Mesothelial cell of epicardium (in vitro differentiated cells): ENCODE data around the gene TIGD7. TPM values are rescaled to one million over a fixed set of nuclear protein-coding genes. Genes with fewer than 3 reads are reported as not detected.
A peak's percentile ranks its signal among the peaks of the same experiment; 100 is the strongest.

Source experiments
- DNase-seq, 2 experiments: peaks; one replicate each; pipeline ENCODE4 v3.0.0; 2021; ENCODE audit warnings: low spot score in 2 of 2; ENCODE audit not compliant: unreplicated experiment in 2 of 2
- H3K27ac Mint-ChIP-seq: 2 replicates; pipeline ENCODE4 v1.8.0; 2021; ENCODE audit warnings: mixed read lengths
- H3K27me3 Mint-ChIP-seq: 2 replicates; pipeline ENCODE4 v1.8.0; 2021; ENCODE audit warnings: low read depth, mixed read lengths
- H3K36me3 Mint-ChIP-seq: 2 replicates; pipeline ENCODE4 v1.8.0; 2021; ENCODE audit warnings: mixed read lengths
- H3K4me1 Mint-ChIP-seq: 2 replicates; pipeline ENCODE4 v1.8.0; 2021; ENCODE audit warnings: mixed read lengths
- H3K4me3 Mint-ChIP-seq: 2 replicates; pipeline ENCODE4 v1.8.0; 2021; ENCODE audit warnings: mild to moderate bottlenecking, moderate library complexity, mixed read lengths
- H3K9me3 Mint-ChIP-seq: 2 replicates; pipeline ENCODE4 v1.8.0; 2021; ENCODE audit warnings: mixed read lengths
- total RNA-seq: library from RNA; stranded (reverse); gene quantifications from 3 replicates; pipeline ENCODE4 v1.2.1, GENCODE V29; 2021
- TF ChIP-seq, protein P1 (sequence below): fragments of 200-600 bp; sonication (generic); IDR thresholded peaks from one replicate; pipeline ENCODE4 v1.5.0; 2021; ENCODE audit warnings: antibody characterized with exemption; ENCODE audit not compliant: unreplicated experiment

TIGD7 gene
- total RNA-seq, 1 donor from 2014 or later: 7.6 TPM

DNA sequence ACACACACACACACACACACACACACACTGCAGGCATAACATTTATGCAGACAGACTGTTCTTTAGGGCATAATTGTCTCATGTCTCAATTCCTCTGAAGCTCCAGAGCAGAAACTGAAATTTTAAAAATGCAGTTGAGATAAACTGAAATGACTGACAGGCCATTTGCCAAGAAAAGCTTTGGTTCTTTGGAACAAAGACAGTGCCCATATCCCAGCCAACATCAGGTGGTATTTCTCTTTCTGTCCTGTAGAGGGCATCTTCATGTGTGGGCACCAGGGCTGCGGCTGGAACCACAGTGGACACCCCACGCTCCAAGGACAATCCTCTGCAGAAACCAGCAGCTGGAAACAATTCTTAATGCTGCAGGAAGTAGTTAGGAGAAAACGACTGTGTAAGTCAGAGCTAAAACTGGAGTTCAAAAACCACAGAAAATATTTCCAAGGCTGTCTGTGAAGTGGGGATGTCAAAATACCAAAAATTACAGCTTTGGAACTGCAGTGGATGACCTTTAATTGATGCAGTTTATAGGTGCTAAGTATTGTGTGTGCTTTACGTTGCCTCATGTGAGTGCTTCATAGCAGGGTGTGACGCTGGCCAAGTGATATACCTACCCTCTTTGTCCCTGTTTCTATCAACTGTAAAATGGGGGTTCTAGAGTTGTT, 38.2 kb downstream of the TIGD7 start:
- no peaks in the 10 kb centered on the region for H3K36me3 Mint-ChIP-seq
- H3K27ac Mint-ChIP-seq: no peak overlapping the region
- H3K9me3 Mint-ChIP-seq: peaks cover 3% of the 10 kb centered on the region
- peaks cover 8% of the 10 kb centered on the region for H3K4me1 Mint-ChIP-seq
- DNase-seq: no peak
- H3K27me3 Mint-ChIP-seq: no peaks in the 10 kb centered on the region
- no peak overlapping the region for H3K4me3 Mint-ChIP-seq
- TF ChIP-seq, protein P1, sequence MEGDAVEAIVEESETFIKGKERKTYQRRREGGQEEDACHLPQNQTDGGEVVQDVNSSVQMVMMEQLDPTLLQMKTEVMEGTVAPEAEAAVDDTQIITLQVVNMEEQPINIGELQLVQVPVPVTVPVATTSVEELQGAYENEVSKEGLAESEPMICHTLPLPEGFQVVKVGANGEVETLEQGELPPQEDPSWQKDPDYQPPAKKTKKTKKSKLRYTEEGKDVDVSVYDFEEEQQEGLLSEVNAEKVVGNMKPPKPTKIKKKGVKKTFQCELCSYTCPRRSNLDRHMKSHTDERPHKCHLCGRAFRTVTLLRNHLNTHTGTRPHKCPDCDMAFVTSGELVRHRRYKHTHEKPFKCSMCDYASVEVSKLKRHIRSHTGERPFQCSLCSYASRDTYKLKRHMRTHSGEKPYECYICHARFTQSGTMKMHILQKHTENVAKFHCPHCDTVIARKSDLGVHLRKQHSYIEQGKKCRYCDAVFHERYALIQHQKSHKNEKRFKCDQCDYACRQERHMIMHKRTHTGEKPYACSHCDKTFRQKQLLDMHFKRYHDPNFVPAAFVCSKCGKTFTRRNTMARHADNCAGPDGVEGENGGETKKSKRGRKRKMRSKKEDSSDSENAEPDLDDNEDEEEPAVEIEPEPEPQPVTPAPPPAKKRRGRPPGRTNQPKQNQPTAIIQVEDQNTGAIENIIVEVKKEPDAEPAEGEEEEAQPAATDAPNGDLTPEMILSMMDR: peak; percentile 28

DNA sequence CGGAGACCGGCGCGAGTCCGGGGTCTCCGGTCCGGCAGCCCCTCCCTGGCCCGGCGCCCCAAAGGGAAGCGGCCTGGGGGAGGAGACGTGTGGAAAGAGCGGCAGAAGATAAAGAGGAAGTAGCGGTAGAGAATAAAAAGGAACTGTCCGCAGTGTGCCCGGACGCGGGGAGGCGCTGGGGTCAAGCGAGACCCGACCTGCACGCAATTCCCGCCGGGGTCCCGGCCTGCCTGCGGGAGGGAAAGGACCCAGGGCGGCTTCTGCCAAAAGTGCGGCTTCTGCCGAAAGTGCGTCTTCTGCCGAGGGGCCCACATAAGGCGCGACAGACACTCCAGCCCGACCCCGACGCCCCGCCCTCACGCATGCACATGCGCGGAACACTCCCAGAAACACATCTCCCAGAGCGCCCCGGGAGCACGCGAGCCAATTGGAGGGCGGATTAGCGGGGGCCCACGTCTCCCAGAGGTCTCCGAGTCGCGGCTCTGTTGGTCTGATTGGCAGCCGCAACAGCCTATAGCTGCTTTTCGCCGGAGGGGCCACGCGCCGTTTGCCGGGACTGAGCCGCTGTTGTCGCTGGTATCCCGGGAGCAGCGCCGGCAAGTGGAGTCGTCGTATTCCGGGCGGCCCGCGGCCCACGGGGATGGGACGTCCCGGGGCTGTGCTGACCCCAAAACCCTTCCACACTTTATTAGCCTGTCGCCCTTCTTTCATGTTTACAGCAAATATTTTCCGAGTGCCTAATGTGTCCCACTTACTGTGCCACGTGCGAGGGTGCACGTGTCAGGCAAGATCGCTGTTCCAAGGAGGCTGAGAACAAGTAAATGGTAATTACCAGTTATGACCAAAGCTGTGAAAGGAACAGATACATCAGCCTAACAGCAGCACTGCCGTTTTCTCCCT, 40.8 kb downstream of the TIGD7 start:
- Mint-ChIP-seq H3K27ac (peak overlapping the region; percentile 89), H3K27me3 (no peaks in the 10 kb centered on the region), H3K9me3 (peaks cover 3% of the 10 kb centered on the region), H3K36me3 (no peaks in the 10 kb centered on the region), H3K4me3 (peak overlapping the region; percentile 72), H3K4me1 (peaks cover 8% of the 10 kb centered on the region)
- DNase-seq: peak; percentile 95 to 97
- TF ChIP-seq, protein P1: no peak

DNA sequence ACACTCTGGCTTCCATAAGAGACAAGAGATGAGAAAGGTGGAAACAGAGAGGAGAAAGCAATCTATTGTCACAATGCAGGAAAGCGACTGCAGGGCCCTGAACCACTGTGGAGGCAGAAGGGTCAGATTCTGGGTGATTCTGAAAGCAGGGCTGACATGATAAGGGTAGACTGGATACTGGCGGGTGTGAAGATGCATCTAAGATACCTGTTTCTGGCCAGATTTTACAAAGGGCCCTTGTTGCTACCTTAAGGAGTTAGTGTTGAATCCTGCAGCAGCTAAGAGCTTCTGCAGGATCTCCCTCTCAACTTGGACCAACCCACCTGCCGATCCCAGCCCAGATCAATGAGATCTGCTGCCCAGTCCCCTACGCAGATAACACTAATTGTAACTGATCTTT, 42.7 kb downstream of the TIGD7 start:
- H3K4me3 Mint-ChIP-seq: peak overlapping the region; percentile 60
- DNase-seq: no peak
- TF ChIP-seq, protein P1: no peak
- no peaks in the 10 kb centered on the region for H3K36me3 Mint-ChIP-seq
- H3K27me3 Mint-ChIP-seq: peaks cover 10% of the 10 kb centered on the region
- peaks cover 8% of the 10 kb centered on the region for H3K4me1 Mint-ChIP-seq
- no peak overlapping the region for H3K27ac Mint-ChIP-seq
- H3K9me3 Mint-ChIP-seq: no peaks in the 10 kb centered on the region

DNA sequence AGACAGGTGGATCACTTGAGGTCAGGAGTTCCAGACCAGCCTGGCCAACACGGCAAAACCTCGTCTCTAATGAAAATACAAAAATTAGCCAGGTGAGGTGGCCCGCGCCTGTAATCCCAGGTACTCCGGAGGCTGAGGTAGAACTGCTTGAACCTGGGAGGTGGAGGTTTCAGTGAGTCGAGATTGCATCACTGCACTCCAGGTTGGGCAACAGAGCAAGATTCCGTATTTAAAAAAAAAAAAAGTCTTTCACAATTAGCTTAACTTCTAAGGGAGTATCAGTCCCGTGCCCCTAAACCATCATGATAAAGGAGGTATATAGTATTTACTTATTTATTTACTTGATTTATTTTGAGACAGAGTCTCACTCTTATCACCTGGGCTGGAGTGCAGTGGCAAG, 45.4 kb downstream of the TIGD7 start:
- H3K4me1 Mint-ChIP-seq: peaks cover 8% of the 10 kb centered on the region
- DNase-seq: no peak
- H3K4me3 Mint-ChIP-seq: no peak overlapping the region
- no peaks in the 10 kb centered on the region for H3K36me3 Mint-ChIP-seq
- peaks cover 15% of the 10 kb centered on the region for H3K27me3 Mint-ChIP-seq
- H3K27ac Mint-ChIP-seq: no peak overlapping the region
- H3K9me3 Mint-ChIP-seq: no peaks in the 10 kb centered on the region
- TF ChIP-seq, protein P1: no peak

DNA sequence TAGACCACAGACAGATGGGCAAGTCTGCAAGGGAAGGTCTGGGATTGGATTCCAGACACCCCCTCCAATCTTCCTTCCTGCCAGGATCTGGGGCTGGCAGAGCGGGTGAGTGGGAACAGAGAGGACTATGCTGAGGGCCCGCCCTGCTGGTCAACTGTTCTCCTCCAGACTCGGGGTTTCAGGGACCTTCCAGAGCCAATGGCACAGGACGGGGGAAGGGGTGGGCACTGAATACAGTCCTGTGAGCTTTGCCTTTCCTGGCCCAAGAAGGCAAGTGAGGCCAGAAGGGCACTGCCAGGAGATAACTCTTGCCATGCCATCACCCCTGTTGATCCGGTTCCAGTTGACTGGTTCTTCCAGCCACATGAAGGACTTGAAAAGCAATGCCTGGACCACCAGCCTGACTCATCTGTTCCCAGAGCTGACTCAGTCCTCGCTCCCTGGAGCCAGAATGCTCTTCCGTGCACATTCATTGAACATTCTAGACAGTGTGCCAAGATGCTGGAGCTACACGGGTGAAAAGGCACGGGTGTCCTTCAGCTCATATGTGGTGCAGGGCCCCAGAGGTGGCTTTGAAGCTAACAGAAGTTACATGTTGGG, 48.3 kb downstream of the TIGD7 start:
- no peak overlapping the region for H3K27ac Mint-ChIP-seq
- peaks cover 15% of the 10 kb centered on the region for H3K27me3 Mint-ChIP-seq
- TF ChIP-seq, protein P1: no peak
- DNase-seq: no peak
- H3K4me3 Mint-ChIP-seq: no peak overlapping the region
- no peaks in the 10 kb centered on the region for H3K36me3 Mint-ChIP-seq
- H3K9me3 Mint-ChIP-seq: no peaks in the 10 kb centered on the region
- no peaks in the 10 kb centered on the region for H3K4me1 Mint-ChIP-seq
